ENCODE results near the gene DMD.

- TF ChIP-seq CTCF (IDR thresholded peaks at IDR 0.05) (no peak), EZH2 (IDR thresholded peaks at IDR 0.05; ENCODE audit: borderline replicate concordance, insufficient read depth, low read depth, low read length, poor library complexity, severe bottlenecking) (no peak)
These were observed 1827.4 kb downstream of the DMD start for GRCh38 chrX:31383991-31384390.
